NB4 (cell line): Measurements from ENCODE around the gene TJP1.

Experiments
- MYC ChIP-seq: IDR thresholded peaks from 2 replicates; pipeline ENCODE4 v1.6.1; 2011; ENCODE audit warnings: low read depth, low read length
- POLR2A ChIP-seq: IDR thresholded peaks from 2 replicates; pipeline ENCODE4 v1.6.1; 2011; ENCODE audit warnings: mild to moderate bottlenecking; ENCODE audit not compliant: insufficient read length; ENCODE audit errors: extremely low read depth
- TF ChIP-seq, protein P1 (sequence below): IDR thresholded peaks from one replicate; pipeline ENCODE4 v1.5.1; 2012; ENCODE audit warnings: low read depth, low read length

DNA sequence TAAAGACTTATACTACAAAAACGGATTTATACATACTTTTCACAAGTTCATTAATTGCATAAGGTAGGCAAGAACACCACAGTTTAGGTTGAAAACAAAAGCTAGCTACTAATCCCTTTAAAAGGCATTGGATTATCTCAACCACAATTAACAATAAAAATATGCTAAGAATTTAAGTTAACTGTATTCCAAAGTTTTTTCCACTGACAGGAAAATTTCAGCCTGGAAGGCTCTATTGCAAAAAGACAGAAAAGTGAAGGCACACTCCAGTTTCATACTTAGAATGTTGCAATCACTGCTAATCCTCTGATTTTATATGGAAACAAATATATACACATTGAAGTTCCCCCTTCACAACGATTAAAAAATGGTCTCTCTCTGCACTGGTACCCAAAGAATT, 71.5 kb downstream of the TJP1 start:
- TF ChIP-seq, protein P1, sequence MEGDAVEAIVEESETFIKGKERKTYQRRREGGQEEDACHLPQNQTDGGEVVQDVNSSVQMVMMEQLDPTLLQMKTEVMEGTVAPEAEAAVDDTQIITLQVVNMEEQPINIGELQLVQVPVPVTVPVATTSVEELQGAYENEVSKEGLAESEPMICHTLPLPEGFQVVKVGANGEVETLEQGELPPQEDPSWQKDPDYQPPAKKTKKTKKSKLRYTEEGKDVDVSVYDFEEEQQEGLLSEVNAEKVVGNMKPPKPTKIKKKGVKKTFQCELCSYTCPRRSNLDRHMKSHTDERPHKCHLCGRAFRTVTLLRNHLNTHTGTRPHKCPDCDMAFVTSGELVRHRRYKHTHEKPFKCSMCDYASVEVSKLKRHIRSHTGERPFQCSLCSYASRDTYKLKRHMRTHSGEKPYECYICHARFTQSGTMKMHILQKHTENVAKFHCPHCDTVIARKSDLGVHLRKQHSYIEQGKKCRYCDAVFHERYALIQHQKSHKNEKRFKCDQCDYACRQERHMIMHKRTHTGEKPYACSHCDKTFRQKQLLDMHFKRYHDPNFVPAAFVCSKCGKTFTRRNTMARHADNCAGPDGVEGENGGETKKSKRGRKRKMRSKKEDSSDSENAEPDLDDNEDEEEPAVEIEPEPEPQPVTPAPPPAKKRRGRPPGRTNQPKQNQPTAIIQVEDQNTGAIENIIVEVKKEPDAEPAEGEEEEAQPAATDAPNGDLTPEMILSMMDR: no peak
- TF ChIP-seq POLR2A (no peak), MYC (no peak)
